GM19193 (cell line): ENCODE data around the gene PDE4D.

ENCODE experiments used
- POLR2A ChIP-seq: IDR thresholded peaks from 4 replicates; pipeline ENCODE4 v1.6.1; 2011; ENCODE audit not compliant: insufficient read depth, insufficient read length; ENCODE audit errors: extremely low read depth

Gene PDE4D

DNA sequence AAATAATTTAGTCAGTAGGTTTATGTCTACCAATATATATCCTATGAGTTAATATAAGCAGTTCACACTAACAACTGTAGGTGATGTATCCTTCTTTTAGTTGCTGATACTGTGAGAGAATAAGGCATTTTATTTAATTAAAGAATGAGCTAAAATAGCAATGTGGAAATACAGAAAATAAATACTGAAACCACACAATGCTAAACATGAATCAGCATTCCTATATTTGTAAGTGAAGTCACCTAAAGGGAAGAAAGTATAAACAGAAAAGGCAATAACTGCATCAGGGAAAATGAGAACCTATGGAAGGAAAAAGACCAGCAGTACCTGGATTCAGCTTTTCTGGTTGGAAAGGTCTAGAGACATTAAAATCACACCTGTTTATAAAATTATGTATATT, 336.0 kb downstream of the PDE4D start:
- TF ChIP-seq POLR2A = no peak

DNA sequence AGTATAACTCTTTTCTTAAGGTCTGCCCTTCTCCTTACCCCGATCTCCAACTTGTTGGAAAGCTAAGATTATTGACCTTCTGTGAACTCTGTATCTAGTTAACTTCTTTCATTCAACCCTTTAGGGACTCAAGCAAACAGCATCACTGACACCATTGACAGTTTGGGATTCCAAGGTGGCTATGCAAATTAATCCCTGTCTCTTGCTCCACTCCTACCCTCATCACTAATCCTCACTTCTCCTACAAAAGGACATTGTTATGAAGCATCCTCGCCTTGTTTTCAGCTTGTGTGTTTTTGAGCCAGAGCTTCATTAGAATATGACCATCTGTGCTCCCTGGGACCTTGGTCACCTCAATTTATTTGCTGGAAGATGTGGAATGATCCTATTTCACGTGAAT, 337.9 kb downstream of the PDE4D start:
- no peak for TF ChIP-seq POLR2A

DNA sequence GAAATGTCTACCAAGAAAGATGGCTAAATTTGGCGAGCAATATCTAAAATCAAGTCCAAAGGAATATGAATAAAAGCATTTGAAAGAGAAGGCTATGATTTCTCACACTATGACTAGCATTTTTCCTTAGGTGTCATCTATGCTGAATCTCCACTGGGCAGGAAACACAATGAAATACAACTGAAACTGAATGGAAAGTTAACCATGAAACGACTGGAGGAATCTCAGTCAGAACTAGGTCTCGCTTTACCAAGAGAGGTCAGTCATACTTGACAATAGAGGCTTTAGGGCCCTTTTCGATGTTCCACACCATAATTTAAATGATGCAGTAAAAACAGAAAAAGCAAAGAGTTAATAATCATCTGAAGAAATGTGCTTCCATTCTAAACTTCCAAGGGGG, 339.0 kb downstream of the PDE4D start:
- TF ChIP-seq POLR2A = no peak

DNA sequence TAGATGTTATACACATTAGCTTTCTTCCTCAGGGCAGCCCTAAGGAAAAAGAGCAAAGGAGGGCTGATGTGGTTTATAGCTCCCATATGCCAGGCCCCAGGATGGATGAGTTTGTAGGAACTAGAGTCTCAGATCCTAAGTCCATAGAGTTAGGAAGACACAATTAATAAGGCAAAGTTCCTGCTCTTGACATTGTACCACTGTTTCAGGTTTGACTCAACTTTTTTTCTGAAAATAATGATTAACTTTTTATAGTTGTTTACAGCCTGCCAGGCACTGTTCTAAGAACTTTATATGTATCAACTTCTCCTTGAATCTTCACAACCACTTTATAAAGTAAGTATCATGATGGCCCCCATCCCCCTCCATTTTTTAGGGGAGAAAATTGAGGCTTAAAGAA, 339.5 kb downstream of the PDE4D start:
- TF ChIP-seq POLR2A = no peak

DNA sequence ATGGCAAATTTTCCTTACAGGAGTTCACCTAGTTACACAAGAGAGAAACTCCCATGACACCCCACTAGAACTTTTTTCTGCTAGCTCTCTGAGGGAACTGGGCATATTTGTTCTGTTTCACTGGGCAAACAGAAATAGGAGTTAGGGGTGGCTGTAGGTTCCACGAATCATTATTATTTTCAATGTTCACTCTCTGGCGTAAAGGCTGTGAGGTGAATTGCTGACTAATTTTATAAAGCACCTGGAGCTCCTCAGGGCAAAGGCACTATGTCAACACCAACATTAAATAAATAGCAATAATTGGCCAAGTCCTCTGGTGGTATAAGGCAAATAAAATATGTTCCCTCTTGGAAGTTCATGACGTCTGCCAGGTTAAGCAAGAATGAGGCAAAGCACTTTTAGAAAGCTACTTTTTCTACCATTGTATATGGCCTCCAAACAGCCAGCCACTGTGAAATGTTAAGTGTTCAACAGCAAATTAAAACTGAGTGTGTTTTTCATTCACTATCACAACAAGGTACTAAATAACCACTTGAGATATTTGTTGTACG, 344.6 kb downstream of the PDE4D start:
- no peak for TF ChIP-seq POLR2A

DNA sequence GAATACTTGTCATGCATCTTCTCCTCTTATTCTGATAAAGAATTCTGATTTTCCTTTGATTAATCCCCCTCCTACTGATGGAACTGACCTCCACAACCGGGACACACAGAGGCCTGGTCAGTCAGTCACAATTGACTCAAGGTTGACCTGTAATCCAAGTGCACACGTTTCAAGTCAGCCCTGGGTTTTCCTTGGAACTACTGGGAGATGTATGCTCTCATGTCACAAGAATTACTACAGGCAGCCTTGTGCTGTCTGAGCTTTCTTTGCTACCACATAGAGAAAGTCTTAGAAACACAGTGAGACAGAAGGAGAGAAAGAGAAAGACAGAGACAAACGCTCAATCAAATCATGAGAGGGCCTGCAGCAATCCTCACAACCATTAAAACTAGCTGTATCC, 345.8 kb downstream of the PDE4D start:
- TF ChIP-seq POLR2A = no peak

DNA sequence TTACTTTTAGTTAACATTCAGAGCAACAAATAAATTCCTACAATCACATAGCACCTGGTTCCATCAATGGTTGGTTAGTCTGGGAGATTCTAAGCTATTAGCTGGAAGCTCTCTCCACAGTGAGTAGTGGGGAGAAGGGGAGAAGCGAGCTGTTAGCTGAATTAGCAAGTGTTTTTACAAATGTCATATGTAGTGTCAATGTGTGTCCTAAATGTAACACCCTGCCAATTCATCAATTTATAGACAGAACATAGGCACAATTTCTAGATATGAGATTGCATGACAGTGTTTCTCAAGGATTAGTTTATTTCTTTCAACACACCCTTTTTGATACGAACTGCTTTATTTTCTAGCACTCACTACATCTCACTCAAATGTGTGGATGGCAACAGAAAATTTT, 349.0 kb downstream of the PDE4D start:
- TF ChIP-seq POLR2A = no peak

DNA sequence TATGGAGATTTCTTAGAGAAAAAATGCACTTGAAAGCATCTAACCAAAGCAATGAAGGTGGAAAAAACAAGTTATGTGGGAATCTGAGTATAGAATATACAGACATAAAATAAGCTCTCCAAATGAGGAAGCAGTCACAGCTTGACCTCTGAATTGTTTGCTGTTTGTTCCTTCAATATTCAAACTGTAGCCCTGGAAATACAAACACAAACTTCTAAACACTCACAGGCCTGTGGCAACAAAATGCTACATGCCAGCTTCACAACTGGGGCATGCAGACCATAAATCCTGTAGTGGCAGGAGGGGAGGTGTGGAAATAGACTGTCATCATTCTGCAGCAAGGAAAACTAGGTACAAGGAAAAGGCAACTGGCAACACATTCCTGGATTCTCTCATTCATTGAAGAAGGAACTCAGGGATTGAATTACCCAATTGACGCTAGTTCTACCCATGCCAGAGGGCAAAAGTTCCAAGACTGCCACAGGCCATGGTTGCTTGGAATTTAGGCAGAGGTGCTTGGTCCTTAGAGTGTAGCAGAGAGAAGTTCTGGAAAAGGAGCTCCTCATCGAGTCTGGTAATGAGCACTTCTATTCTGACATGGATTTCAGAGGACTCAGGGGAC, 349.6 kb downstream of the PDE4D start:
- no peak for TF ChIP-seq POLR2A

DNA sequence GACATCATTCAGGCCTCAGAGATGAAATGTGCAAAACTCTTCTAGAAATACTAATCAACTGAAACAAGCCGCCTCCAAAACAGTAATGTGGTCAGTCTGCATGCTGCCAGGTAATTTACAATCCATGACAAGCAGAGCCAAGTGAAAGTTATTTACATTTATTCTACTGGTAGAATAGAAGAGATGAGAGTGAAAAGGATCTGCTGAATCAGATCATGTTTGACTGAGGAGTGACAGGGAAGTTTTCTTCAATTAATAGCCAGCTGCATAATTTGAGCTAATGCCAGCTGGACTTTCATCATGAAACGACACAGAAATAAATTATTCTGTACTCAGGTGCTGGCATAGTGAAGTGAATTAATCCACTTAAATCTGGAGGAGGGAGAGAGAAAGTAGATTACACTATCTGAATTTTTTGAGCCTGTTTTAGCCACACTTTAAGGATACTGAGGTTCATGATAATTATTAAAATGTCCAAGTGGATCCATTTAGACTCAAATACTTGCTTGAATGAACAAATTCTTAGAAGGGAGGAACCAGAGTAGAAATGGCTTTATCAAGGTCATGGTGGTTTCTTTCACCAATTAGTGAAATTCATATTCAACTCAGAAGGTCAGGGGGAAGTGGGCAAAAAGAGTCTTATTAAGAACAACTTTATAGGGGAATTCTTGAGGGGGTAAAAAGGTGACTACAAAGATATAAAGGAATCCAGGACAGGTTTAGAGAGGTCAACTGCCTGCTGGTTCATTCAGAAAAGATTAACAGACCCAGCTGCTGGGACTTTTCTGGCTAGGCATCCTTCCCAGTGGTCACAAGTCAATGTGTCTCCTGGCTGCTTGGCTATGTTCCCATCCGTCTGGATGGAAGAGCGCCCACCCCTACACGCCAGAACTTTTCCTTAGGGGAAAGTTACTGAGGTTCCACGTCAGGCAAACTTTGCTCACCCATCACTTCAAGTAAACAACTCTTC, 350.4 kb downstream of the PDE4D start:
- TF ChIP-seq POLR2A = no peak

DNA sequence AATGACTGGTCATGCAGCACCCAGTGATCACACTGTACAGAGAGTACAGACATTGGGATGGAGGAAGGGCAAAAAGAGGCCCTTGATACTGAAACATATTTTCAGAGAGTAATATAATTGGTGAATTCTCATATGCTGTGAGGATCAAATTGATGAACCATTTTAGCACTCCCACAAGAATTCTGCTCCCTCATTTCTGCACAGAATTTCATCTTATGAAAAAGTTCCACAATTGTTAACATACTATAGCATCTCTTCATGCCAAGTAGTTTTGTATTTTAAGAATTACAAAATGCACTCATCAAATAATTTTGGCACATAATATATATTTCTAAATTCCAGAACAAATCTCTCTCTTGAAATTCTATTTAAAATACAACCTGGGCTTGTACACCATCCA, 351.2 kb downstream of the PDE4D start:
- no peak for TF ChIP-seq POLR2A

DNA sequence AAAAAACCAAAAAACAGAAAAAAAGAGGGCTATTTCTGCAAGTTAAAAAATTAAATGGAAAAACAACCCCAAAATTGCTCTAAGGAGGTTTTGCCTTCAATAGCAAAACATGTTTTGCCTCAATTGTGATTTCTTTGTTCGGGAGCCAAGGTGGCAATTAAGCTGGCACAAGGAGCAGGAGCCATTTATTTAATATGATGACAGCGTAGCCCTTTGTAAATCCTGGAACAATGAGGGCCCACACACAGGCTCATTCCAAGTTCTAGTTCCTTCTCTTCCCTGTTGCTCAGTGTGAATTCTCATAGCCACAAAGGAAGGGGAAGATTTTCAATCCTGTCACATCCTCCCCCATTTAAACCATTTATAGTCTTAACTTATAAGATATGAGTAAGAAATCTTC, 353.2 kb downstream of the PDE4D start:
- no peak for TF ChIP-seq POLR2A

DNA sequence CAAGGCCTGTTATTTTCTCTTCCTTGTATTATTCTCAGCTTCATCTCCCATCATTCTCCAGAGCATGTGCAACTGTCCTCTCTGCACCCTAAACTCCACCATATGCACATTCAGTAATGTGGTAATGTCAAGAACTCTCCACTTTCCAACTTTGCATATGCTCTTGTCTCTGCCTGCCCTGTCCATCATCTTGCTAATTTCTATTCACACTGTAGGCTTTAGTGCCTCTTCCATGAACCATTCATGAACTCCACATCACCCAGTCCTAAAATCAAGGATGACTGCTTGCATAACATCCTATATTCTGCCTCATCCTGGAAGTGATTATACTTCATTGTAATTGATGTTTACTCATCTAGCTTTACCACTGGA, 354.8 kb downstream of the PDE4D start:
- no peak for TF ChIP-seq POLR2A

DNA sequence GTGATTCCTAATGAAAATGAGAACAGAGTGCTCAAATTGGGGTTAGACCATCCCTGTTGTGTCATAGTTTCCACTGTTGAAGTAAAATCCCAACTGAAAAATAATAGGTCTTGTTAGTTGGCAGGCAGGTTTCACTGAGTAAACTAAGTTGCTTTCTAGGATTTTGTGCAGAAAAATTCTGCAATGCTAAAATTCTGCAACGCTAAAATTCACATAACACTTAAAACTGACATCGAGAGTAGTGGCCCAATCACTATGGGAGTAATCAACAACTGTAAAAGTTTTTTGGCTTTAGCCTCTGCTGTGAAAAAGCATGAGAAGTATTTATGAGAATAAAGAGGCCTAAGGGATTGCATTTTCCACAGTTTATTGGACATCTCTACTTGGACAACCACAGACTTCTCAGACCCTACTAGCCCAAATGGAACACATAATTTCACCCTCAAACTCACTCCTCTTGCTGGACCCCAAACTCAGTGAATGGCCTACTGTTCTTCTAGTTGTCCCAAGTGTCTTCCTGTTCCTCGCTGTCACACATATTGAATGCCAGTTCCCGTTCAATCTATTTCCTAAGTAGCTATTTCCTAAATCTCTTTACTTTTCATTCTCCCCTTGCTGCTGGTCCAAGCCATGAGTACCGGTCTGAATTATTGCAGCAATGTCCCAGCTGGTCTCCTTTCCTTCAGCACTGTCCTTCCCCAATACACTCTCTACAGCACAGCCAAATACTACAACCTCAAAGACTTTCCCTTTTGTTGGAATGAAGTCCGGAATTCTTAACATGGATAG, 355.4 kb downstream of the PDE4D start:
- TF ChIP-seq POLR2A = no peak

DNA sequence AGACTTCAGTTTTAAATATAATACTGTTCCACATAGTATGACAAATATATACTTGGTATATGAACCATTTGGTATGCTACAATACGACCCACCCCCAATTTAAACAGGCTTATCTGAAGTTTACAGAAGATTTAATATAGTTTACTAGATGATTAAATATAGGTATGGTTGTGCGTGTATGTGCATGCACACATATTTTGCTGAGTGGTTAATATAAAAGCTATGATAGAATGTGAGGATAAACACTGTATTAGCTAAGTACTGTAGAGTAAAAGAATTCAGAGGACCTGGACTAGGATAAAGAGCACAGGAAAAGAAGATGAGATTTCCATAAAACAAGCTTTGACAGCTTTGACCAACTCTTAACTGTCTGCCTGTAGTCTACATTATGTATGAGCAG, 356.7 kb downstream of the PDE4D start:
- TF ChIP-seq POLR2A = no peak

DNA sequence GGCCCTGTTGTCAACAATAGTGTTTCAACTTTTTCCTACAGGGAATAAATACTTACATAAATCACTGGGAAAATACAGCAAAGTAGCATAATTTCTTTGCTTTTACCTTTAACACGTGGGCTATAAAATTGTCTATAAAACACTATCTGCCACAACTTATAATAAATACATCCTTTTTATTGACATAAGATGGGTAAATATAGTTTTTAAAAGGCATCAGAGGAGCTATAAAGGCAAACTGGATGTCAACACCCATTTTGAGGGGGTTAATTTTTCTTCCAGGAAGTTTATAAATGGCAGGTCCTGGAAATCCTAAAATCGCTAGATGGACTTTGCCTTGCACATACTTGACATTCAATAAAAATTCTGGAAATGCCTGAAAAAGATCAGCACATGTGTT, 358.0 kb downstream of the PDE4D start:
- no peak for TF ChIP-seq POLR2A
